Dendritic cell treated with granulocyte-macrophage colony-stimulating factor and Interleukin-4, amounts not matched to agents 40 ng/mL and 50 ng/mL, for 4 days (primary cell): ENCODE measurements around the gene ANXA10.
"Not testable (repeated sequence)": the region's sequence is repeated elsewhere in the genome, so short reads cannot be mapped to it uniquely, and the experiment has no call there.

Experiments used
- H3K27ac Mint-ChIP-seq: one replicate; pipeline ENCODE4 v1.8.0; 2022; ENCODE audit warnings: mild to moderate bottlenecking, mixed read lengths
- H3K27me3 Mint-ChIP-seq: one replicate; pipeline ENCODE4 v1.8.0; 2022; ENCODE audit warnings: mild to moderate bottlenecking, mixed read lengths
- H3K36me3 Mint-ChIP-seq: one replicate; pipeline ENCODE4 v1.8.0; 2022; ENCODE audit warnings: low read depth, mixed read lengths
- H3K4me1 Mint-ChIP-seq: one replicate; pipeline ENCODE4 v1.8.0; 2022; ENCODE audit warnings: low read depth, mixed read lengths
- H3K4me3 Mint-ChIP-seq: one replicate; pipeline ENCODE4 v1.8.0; 2022; ENCODE audit warnings: mild to moderate bottlenecking, moderate library complexity, mixed read lengths
- H3K9me3 Mint-ChIP-seq: one replicate; pipeline ENCODE4 v1.8.0; 2022; ENCODE audit warnings: mixed read lengths
- intact Hi-C: fragments of 100-400 bp; cut with micrococcal nuclease; formaldehyde crosslinking; loops from one replicate; pipeline ENCODE4 v1.15.0; 2022

ANXA10 gene

DNA sequence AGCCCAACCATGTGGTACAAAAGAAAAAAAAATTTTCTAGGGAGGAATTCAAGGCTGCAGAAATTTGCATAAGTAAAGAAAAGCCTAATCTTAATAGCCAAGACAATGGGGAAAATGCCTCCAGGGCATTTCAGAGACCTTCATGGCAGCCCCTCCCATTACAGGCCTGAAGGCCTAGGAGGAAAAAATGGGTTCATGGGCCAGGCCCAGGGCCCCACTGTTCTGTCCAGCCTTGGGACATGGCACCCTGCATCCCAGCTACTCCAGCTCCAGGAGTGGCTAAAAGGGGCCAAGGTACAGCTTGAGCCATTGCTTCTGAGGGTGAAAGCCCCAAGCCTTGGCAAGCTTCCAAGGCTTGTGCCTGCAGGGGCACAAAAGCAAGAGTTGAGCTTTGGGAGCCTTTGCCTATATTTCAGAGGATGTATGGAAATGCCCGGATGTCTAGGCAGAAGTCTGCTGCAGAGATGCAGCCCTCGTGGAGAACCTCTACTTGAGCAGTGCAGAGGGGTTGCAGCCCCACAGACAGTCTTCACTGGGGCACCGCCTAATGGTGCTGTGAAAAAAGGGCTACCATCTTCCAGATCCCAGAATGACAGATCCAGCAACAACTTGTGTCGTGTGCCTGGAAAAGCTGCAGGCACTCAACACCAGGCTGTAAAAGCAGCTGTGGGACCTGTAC, 111.0 kb downstream of the ANXA10 start:
- peaks cover 41% of the 10 kb centered on the region for H3K9me3 Mint-ChIP-seq
- no peaks in the 10 kb centered on the region for H3K4me1 Mint-ChIP-seq
- H3K36me3 Mint-ChIP-seq = no peaks in the 10 kb centered on the region
- H3K4me3 Mint-ChIP-seq = no peak overlapping the region
- intact Hi-C loops = no loop called here
- H3K27ac Mint-ChIP-seq = no peak overlapping the region
- H3K27me3 Mint-ChIP-seq = no peaks in the 10 kb centered on the region

DNA sequence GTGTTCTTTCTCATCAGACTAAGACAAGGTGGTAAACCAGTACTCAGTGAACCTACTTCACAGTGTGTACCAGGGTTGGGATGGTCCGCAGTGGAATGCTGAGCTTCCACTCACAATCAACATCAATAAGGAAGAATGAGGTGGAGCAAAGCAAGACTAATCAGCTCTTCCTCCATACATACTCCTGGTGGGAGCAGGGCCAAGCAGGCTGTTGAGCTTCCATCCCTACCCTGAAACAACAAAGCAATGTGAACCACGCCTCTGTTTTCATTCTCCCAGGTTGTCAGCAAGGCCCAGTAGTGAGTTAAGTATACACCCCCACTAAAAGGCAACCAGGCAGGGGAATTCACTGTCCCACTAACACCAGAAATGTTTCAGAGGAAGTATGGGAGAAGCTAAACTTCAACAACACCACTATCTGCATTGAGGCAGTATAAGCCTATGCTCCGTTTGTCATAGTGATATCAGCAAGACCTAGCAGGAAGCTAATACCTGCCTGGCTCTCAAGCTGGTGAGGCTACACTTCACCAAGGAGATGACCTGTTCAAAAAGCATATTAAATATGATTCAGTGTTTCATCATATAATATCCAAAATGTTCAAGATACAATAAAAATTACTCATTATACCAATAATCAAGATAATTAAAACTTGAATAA, 116.7 kb downstream of the ANXA10 start:
- no peaks in the 10 kb centered on the region for H3K27me3 Mint-ChIP-seq
- H3K4me3 Mint-ChIP-seq = no peak overlapping the region
- intact Hi-C loops = no loop called here
- H3K4me1 Mint-ChIP-seq = no peaks in the 10 kb centered on the region
- H3K36me3 Mint-ChIP-seq = no peaks in the 10 kb centered on the region
- H3K27ac Mint-ChIP-seq = no peak overlapping the region
- H3K9me3 Mint-ChIP-seq = peaks cover 22% of the 10 kb centered on the region

DNA sequence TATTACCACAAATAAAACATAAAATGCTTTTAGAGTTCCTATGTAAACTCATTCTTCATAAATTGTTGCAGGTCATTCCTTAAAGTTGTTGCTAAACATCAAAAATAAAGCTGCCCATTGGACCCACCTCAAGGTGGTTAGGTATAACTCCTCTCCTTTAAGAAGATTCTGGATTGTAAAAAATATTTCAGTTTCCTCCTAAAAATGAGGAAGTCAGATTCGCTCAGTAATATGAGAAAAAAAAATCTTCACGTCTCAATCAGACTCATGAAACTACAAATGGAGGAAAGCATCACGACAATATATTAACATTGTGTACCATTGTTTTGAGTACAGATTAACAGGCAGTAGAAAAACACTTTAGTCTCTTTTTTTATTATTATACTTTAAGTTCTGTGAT, 120.3 kb downstream of the ANXA10 start:
- no peaks in the 10 kb centered on the region for H3K4me1 Mint-ChIP-seq
- no peak overlapping the region for H3K27ac Mint-ChIP-seq
- intact Hi-C loops = no loop called here
- H3K36me3 Mint-ChIP-seq = peaks cover 6% of the 10 kb centered on the region
- H3K9me3 Mint-ChIP-seq = peaks cover 8% of the 10 kb centered on the region
- no peaks in the 10 kb centered on the region for H3K27me3 Mint-ChIP-seq
- H3K4me3 Mint-ChIP-seq = no peak overlapping the region

DNA sequence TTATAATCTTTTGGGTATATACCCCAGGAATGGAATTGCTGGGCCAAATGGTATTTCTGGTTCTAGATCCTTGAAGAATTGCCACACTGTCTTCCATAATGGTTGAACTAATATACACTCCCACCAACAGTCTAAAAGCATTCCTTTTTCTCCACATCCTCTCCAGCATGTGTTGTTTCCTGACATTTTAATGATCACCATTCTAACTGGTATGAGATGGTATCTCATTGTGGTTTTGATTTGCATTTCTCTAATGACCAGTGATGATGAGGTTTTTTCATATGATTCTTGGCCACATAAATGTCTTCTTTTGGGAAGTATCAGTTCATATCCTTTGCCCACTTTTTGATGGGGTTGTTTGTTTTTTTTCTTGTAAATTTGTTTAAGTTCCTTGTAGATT, 121.2 kb downstream of the ANXA10 start:
- H3K36me3 Mint-ChIP-seq = peaks cover 15% of the 10 kb centered on the region
- H3K4me1 Mint-ChIP-seq, H3K9me3 Mint-ChIP-seq, H3K27me3 Mint-ChIP-seq, H3K27ac Mint-ChIP-seq, intact Hi-C loops, H3K4me3 Mint-ChIP-seq: not testable (repeated sequence)

DNA sequence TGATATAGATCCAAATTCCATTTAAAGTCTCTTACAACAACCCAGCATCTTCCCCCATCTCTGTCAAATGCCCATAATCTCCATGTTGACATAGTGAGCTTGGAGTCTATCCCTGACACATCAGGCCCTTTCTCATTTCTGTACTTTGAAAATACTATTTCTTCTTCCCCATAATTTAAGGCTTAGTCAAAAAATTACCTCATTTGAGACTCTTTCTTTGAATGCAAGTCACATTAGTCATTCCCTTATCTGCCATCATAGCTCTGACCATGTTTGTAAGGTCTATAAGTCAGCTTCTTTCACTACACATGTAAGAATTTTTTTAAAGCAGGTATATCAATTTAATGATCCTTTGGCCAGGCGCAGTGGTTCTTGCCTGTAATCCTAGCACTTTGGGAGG, 126.3 kb downstream of the ANXA10 start:
- intact Hi-C loops = no loop called here
- no peaks in the 10 kb centered on the region for H3K4me1 Mint-ChIP-seq
- H3K9me3 Mint-ChIP-seq = peaks cover 8% of the 10 kb centered on the region
- H3K27ac Mint-ChIP-seq = no peak overlapping the region
- H3K27me3 Mint-ChIP-seq = no peaks in the 10 kb centered on the region
- H3K36me3 Mint-ChIP-seq = peaks cover 33% of the 10 kb centered on the region
- no peak overlapping the region for H3K4me3 Mint-ChIP-seq

DNA sequence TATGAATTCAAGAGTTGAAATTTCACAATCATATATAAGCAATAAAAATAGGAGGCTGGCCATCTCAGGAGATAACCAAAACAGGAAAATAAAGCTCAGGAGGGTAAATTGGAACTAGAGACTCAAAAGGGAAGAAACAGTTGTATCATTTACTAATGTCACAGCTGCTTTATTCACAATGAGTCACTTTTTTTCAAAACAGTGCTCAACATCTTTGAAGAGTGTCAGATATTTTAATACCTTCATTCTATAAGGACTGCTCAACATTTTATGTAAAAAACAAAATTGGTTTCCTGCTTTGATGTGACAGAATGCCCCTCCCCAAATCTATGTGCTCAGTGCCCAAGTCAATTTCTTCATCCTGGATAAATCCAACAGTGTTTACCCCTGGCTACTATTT, 128.6 kb downstream of the ANXA10 start:
- no peak overlapping the region for H3K27ac Mint-ChIP-seq
- H3K4me1 Mint-ChIP-seq = no peaks in the 10 kb centered on the region
- no peaks in the 10 kb centered on the region for H3K27me3 Mint-ChIP-seq
- H3K4me3 Mint-ChIP-seq = no peak overlapping the region
- no peaks in the 10 kb centered on the region for H3K9me3 Mint-ChIP-seq
- intact Hi-C loops = no loop called here
- H3K36me3 Mint-ChIP-seq = peaks cover 38% of the 10 kb centered on the region

DNA sequence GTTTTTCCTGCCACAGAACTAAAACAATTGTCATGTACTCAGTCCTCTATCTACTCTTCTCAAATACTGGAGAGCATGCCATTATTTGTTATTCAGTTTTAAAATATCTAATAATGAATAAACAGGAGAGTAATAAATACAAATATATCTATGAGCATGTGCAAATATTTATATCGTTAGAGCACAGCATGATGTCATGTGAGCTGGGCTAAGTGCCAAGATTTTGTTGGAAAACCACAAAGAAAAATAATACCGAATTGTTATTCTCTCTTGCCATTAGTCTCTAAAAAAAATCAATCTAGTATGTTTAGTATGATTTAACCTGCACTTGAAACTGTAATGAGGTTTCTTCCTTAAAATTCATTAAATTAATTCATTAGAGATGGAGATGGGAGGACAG, 129.0 kb downstream of the ANXA10 start:
- Mint-ChIP-seq H3K27me3 (no peaks in the 10 kb centered on the region), H3K4me3 (no peak overlapping the region), H3K27ac (no peak overlapping the region), H3K9me3 (no peaks in the 10 kb centered on the region), H3K4me1 (no peaks in the 10 kb centered on the region), H3K36me3 (peaks cover 38% of the 10 kb centered on the region)
- intact Hi-C loops = no loop called here
